Activated CD4-positive, alpha-beta T cell treated with anti-CD3 and anti-CD28 coated beads, Interleukin-2, amount 10 ng/mL, durations not matched to agents 24 days and 14 days (primary cell): ENCODE data around the gene LYSET. TPM values are rescaled to one million over a fixed set of nuclear protein-coding genes. Genes with fewer than 3 reads are reported as not detected.
"Not testable (repeated sequence)": the region's sequence is repeated elsewhere in the genome, so short reads cannot be mapped to it uniquely, and the experiment has no call there.

ENCODE experiments used
- DNase-seq: peaks from one replicate; pipeline ENCODE4 v3.0.0; 2022
- H3K27ac Mint-ChIP-seq: one replicate; pipeline ENCODE4 v1.8.0; 2022; ENCODE audit warnings: mild to moderate bottlenecking, mixed read lengths
- H3K27me3 Mint-ChIP-seq: one replicate; pipeline ENCODE4 v1.8.0; 2022; ENCODE audit warnings: mixed read lengths
- H3K36me3 Mint-ChIP-seq: one replicate; pipeline ENCODE4 v1.8.0; 2022; ENCODE audit warnings: low read depth, mild to moderate bottlenecking, mixed read lengths
- H3K4me1 Mint-ChIP-seq: one replicate; pipeline ENCODE4 v1.8.0; 2021; ENCODE audit warnings: mixed read lengths
- H3K4me3 Mint-ChIP-seq: one replicate; pipeline ENCODE4 v1.8.0; 2022; ENCODE audit warnings: mild to moderate bottlenecking, moderate library complexity, mixed read lengths
- H3K9me3 Mint-ChIP-seq: one replicate; pipeline ENCODE4 v1.8.0; 2021; ENCODE audit warnings: mixed read lengths
- intact Hi-C: fragments of 100-400 bp; cut with micrococcal nuclease; formaldehyde crosslinking; loops from one replicate; pipeline ENCODE4 v1.15.1; 2023
- total RNA-seq: library from RNA; stranded (reverse); gene quantifications from 2 replicates; pipeline ENCODE4 v1.2.3, GENCODE V29; 2022

Gene LYSET
- total RNA-seq, 1 donor from 2014 or later = 18.6 TPM

DNA sequence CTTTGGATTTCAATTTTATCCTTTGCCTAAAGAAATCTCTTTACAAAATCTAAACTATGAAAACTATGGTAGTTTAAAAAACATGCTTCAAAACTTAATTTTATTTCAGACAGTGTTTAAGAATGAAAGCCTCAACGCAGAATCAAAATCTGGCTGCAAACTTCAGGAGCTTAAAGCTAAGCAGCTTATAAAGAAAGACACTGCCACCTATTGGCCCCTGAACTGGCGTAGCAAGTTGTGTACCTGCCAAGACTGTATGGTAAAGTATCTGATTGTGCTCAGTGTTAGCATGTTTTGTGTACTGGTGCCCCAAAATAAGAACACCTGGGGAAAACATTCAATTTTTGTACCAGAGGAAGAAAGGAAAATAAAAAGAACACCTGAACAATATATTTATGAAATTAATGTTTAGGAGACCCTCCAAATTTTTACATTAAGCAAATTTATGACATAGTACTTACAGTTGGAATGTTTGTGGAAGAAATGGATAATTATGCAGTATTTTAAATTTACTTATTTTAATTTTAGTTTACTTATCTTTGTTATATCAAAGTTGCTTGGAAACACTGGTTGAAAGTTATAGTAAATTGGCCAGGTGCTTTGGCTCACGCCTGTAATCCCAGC lies 34.1 kb downstream of the LYSET start:
- no peak overlapping the region for H3K27ac Mint-ChIP-seq
- peaks cover 41% of the 10 kb centered on the region for H3K36me3 Mint-ChIP-seq
- DNase-seq = peak; percentile 83
- H3K9me3 Mint-ChIP-seq = no peaks in the 10 kb centered on the region
- intact Hi-C loops = loop anchor here (1.0 to 2.0 kb wide), 2 partner anchors 106 to 266 kb away; no protein-coding TSS in a partner anchor
- peaks cover 2% of the 10 kb centered on the region for H3K4me1 Mint-ChIP-seq
- no peaks in the 10 kb centered on the region for H3K27me3 Mint-ChIP-seq
- no peak overlapping the region for H3K4me3 Mint-ChIP-seq

DNA sequence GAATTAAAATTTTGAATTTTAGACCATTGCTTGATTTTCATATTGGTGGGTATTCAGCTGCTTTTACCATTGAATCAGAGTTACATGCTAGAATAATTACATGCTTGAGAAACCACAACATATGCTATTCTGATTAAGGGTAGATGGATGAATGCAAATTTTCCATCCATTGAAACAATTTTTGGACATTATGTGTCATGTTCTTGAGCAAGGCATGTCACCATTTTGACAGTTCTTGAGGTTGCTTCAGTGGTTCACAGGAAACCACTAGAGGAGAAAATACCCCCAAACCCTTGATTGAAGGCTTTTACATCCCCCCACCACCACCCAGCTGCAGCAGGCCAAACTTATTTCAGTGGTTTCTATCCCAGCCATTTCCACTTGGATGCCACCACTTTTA lies 35.4 kb downstream of the LYSET start:
- Mint-ChIP-seq H3K9me3 (no peaks in the 10 kb centered on the region), H3K27me3 (no peaks in the 10 kb centered on the region), H3K4me1 (peaks cover 2% of the 10 kb centered on the region), H3K36me3 (peaks cover 45% of the 10 kb centered on the region), H3K27ac (no peak overlapping the region), H3K4me3 (no peak overlapping the region)
- no peak for DNase-seq
- intact Hi-C loops = no loop called here

DNA sequence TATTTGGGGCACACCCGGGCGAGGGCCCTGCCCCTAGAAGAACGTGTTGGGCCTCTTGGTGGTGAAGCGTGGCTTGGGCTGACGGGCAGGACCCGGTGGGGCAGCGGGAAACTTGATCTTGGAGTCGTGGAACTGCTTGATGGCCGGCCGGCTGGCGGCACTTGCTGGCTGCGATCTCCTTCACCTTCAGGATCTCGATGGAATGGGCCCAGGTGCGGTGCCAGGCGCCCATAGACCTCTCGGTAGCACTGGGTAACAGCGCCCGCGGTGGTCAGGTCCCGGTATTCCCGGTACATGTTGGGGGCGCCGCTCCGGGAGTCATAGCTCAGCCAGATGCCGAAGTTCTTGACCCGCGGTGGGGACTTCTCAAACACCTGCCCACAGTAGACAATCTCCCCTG lies 38.4 kb downstream of the LYSET start:
- Mint-ChIP-seq H3K27ac (no peak overlapping the region), H3K4me3 (no peak overlapping the region), H3K27me3 (no peaks in the 10 kb centered on the region), H3K9me3 (no peaks in the 10 kb centered on the region), H3K4me1 (no peaks in the 10 kb centered on the region), H3K36me3 (peaks cover 49% of the 10 kb centered on the region)
- DNase-seq = no peak
- intact Hi-C loops = no loop called here

DNA sequence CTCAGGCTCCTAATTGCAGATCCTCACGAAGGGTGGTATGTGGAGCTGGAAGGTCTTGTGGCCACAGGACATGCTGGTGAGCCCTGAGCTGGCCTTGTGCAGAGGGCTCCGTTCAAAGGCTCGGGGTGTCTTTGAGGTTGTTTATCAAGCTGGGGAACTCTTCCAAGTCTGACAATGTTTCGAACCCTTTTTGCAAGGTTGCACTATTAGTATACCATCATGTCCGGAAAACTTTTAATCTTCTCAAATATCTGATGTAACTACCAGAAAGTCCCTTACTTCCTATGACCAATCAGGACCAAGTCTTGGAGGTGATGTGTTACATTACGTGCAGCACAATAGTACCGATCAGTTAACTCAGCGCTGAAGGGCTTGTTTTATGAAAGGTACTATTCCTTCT lies 43.4 kb downstream of the LYSET start:
- Mint-ChIP-seq H3K4me3 (no peak overlapping the region), H3K27me3 (peaks cover 8% of the 10 kb centered on the region), H3K9me3 (no peaks in the 10 kb centered on the region), H3K27ac (no peak overlapping the region), H3K36me3 (peaks cover 28% of the 10 kb centered on the region), H3K4me1 (peaks cover 5% of the 10 kb centered on the region)
- intact Hi-C loops = no loop called here
- no peak for DNase-seq

DNA sequence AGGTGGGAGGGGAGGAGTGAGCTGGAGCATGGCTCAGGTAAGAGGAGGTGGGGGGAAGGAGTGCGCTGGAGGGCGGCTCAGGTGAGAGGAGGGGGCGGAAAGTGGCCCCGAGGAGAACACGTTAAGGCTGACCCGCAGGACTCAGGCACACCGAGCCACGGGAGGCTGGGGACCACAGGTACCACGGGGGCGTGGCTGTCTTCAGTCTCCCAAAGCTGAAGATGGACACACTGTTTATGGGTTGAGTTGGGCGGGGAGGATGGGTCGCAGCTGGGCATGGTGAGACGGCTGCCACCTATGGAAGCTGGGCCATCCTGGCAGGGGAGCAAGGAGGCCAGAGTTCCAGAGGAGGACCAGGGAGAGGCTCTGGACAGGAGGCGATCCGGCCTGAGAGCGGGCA lies 45.4 kb downstream of the LYSET start:
- H3K27ac Mint-ChIP-seq = no peak overlapping the region
- intact Hi-C loops = no loop called here

DNA sequence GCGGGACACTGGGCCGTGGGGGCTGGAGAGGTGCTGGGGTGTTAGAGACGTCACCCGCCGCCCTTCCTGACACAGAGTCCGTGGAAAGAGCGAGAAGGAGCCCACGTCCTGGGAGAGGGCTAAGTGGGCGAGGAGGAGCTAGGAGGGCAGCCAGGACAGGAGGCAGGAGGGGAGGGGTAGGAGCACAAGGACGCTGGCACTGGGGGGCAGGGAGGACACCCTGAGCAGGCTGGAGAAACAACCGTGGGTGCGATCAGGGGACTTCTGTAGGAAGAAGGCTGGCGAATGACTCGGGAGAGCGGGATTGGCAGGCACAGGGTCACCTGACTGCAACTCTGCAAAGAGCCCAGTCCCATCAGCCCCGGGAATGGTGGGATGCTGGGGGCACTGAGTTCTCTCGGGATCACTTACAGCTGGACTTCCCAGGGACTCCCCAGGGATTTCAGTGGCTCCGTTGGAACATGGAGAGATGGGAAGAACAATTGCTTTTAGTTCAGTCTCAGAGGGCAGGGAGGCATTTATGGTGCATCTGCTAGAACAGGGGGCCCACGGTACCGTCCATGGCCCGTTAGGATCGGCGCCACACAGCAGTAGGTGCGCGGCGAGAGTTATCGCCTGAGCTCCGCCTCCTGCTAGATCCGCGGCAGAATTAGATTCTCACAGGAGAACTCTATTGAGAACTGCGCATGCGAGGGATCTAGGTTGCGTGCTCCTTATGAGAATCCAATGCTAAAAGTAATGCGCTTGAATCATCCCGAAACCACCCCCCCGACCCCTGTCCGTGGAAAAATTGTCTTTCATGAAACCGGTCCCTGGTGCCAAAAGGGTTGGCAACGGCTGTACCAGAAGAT lies 46.2 kb downstream of the LYSET start:
- no peak for DNase-seq
- H3K4me3 Mint-ChIP-seq = peak overlapping the region; percentile 72
- peaks cover 18% of the 10 kb centered on the region for H3K27me3 Mint-ChIP-seq
- peaks cover 14% of the 10 kb centered on the region for H3K36me3 Mint-ChIP-seq
- H3K27ac Mint-ChIP-seq = no peak overlapping the region
- intact Hi-C loops = no loop called here
- H3K4me1 Mint-ChIP-seq = peaks cover 5% of the 10 kb centered on the region
- H3K9me3 Mint-ChIP-seq = no peaks in the 10 kb centered on the region

More for the DNA sequence above, 45.4 kb downstream of the LYSET start:
- H3K27me3 Mint-ChIP-seq = peaks cover 18% of the 10 kb centered on the region
- H3K9me3 Mint-ChIP-seq = no peaks in the 10 kb centered on the region
- peaks cover 5% of the 10 kb centered on the region for H3K4me1 Mint-ChIP-seq
- H3K4me3 Mint-ChIP-seq = peak overlapping the region; percentile 72
- DNase-seq = no peak
- peaks cover 20% of the 10 kb centered on the region for H3K36me3 Mint-ChIP-seq

DNA sequence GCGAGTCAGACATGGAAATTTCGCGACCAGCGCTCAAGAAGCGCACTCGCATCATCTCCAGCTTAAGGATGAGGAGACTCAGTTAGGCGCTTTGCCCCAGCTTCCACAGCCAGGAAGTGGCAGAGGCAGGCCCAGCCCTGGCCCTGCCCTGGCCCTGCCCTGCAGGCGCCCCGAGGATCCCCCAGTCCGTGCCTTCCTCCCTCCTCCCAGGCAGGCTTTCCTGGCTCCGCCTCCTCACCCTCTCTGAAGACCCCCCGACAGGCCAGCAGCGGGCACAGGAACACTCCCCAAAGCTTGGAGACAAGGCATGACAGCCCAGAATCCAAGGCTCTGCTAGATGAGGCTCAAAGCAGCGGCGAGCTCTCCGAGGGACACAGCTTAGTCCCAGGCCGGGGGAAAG lies 47.0 kb downstream of the LYSET start:
- Mint-ChIP-seq H3K9me3 (no peaks in the 10 kb centered on the region), H3K4me3 (no peak overlapping the region), H3K36me3 (peaks cover 11% of the 10 kb centered on the region), H3K4me1 (peaks cover 5% of the 10 kb centered on the region), H3K27ac (no peak overlapping the region), H3K27me3 (peaks cover 18% of the 10 kb centered on the region)
- intact Hi-C loops = no loop called here
- DNase-seq = no peak

DNA sequence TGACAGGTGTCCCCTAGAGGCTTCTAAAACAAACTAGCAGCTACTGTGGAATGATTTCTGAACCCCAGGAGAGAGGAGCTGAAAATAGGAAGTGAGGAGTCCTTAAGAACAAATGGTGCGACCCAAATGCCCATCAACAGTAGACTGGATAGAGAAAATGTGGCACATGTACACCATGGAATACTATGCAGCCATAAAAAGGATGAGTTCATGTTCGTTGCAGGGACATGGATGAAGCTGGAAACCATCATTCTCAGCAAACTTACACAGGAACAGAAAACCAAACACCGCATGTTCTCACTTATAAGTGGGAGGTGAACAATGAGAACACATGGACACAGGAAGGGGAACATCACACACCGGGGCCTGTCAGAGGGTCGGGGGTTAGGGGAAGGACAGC lies 48.0 kb downstream of the LYSET start:
- DNase-seq, H3K27ac Mint-ChIP-seq, H3K36me3 Mint-ChIP-seq, H3K9me3 Mint-ChIP-seq, H3K4me3 Mint-ChIP-seq, intact Hi-C loops, H3K4me1 Mint-ChIP-seq: not testable (repeated sequence)
- peaks cover 18% of the 10 kb centered on the region for H3K27me3 Mint-ChIP-seq

DNA sequence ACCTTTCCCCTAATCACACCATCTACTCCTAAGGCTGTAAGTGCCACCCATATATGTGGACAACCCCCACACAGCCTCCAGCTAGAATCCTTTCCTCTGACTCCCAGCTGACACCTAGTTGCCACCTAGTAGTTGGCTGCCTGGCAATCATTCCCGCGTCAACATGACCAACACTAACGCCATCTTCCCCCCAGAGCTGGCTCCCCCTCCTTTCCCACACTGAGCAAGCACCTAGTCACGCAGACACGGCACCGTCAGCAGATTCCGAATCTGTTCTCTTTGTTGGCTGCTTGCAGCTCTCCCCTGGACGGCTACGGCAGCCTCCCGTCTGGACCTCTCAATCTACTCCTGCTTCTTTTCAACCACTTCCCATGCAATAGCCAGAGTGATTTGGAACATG lies 49.7 kb downstream of the LYSET start:
- peaks cover 5% of the 10 kb centered on the region for H3K4me1 Mint-ChIP-seq
- intact Hi-C loops = no loop called here
- DNase-seq = no peak
- no peak overlapping the region for H3K27ac Mint-ChIP-seq
- H3K27me3 Mint-ChIP-seq = peaks cover 18% of the 10 kb centered on the region
- no peaks in the 10 kb centered on the region for H3K9me3 Mint-ChIP-seq
- peaks cover 1% of the 10 kb centered on the region for H3K36me3 Mint-ChIP-seq
- H3K4me3 Mint-ChIP-seq = no peak overlapping the region

Other genes with a start within 250 kb of the LYSET start
- 71.0 and 73.9 TPM in 2 replicates for gene ITPK1, start 69.4 kb upstream of the LYSET start, total RNA-seq
- 16.2 and 17.1 TPM in 2 replicates for gene MOAP1, start 420 bp upstream of the LYSET start, total RNA-seq
- 16.3 and 17.0 TPM in 2 replicates for gene GON7, start 21.7 kb downstream of the LYSET start, total RNA-seq
- 32.5 and 35.3 TPM in 2 replicates for gene UBR7, start 21.9 kb downstream of the LYSET start, total RNA-seq
- 15.2 and 19.4 TPM in 2 replicates for gene BTBD7, start 147.7 kb downstream of the LYSET start, total RNA-seq
- gene COX8C, start 161.9 kb downstream of the LYSET start, total RNA-seq = not detected in 2 replicates
- not detected in 2 replicates for gene UNC79, start 245.6 kb downstream of the LYSET start, total RNA-seq